ENCODE results near the gene RABGAP1. TPM values are rescaled to one million over a fixed set of nuclear protein-coding genes. Genes with fewer than 3 reads are reported as not detected.

The RABGAP1 gene
- polyA plus RNA-seq, 1 donor from 2014 or later, result 67.8 TPM

DNA sequence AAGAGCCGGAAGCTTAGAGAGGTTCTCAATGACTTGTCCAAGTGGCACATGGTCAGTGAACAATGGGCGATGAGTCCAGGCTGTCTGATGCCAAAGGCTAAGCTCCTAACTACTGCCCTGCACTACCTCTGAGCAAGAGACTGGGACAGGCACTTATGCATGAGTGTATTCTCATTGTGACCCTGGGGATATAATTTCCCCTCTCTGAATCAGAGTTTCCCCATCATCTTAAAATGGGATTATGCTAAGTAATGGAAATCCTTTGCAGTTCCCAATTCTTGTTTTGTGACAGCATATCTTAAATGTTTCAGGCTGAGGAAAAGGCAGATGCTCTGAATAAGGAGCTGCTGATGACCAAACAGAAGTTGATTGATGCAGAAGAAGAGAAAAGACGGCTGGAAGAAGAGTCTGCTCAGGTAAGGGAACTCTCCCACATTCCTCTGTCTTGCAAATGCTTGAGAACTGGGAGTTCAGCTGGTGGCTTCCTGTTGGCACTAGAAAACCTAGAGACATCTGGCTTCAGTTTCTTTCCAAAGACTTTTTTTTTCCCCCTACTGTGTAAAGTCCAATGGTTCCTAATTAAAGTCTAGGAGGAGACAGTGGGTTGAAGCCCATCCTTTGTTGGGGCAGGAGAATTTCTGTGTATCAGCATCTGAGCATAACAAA, 156.7 kb downstream of the RABGAP1 start:
- no peaks in the 10 kb centered on the region for H3K79me2 ChIP-seq (replicated peaks; ENCODE audit: insufficient read depth, low read length)
- H3K4me2 ChIP-seq (ENCODE audit: low read length), result no peak overlapping the region
- no peak overlapping the region for H3K4me3 ChIP-seq (ENCODE audit: low read length)
- no peak overlapping the region for H3K9ac ChIP-seq (ENCODE audit: low read length)
- peaks cover 29% of the 10 kb centered on the region for H3K36me3 ChIP-seq (ENCODE audit: insufficient read depth, low read length)
- H4K20me1 ChIP-seq (ENCODE audit: insufficient read depth), result no peaks in the 10 kb centered on the region
- H3K27me3 ChIP-seq (ENCODE audit: insufficient read depth, low read depth, low read length), result no peaks in the 10 kb centered on the region
- H3K9me3 ChIP-seq (ENCODE audit: low read length), result no peaks in the 10 kb centered on the region
- H3K9me2 ChIP-seq (ENCODE audit: insufficient read depth, low read length), result no peaks in the 10 kb centered on the region
- TF ChIP-seq POLR2AphosphoS5 (IDR thresholded peaks at IDR 0.05) (no peak), TAF1 (IDR thresholded peaks at IDR 0.05; ENCODE audit: low read depth) (no peak), EZH2 (IDR thresholded peaks at IDR 0.05; ENCODE audit: borderline replicate concordance, insufficient read depth, low read length, poor library complexity, severe bottlenecking) (no peak), EP300 (conservative IDR thresholded peaks at IDR 0.05; ENCODE audit: poor library complexity, severe bottlenecking) (no peak), RAD21 (conservative IDR thresholded peaks at IDR 0.05) (no peak), SMC3 (conservative IDR thresholded peaks at IDR 0.05; ENCODE audit: poor library complexity) (no peak), MXI1 (conservative IDR thresholded peaks at IDR 0.05; ENCODE audit: poor library complexity, severe bottlenecking) (no peak)
- TF ChIP-seq, protein P1, sequence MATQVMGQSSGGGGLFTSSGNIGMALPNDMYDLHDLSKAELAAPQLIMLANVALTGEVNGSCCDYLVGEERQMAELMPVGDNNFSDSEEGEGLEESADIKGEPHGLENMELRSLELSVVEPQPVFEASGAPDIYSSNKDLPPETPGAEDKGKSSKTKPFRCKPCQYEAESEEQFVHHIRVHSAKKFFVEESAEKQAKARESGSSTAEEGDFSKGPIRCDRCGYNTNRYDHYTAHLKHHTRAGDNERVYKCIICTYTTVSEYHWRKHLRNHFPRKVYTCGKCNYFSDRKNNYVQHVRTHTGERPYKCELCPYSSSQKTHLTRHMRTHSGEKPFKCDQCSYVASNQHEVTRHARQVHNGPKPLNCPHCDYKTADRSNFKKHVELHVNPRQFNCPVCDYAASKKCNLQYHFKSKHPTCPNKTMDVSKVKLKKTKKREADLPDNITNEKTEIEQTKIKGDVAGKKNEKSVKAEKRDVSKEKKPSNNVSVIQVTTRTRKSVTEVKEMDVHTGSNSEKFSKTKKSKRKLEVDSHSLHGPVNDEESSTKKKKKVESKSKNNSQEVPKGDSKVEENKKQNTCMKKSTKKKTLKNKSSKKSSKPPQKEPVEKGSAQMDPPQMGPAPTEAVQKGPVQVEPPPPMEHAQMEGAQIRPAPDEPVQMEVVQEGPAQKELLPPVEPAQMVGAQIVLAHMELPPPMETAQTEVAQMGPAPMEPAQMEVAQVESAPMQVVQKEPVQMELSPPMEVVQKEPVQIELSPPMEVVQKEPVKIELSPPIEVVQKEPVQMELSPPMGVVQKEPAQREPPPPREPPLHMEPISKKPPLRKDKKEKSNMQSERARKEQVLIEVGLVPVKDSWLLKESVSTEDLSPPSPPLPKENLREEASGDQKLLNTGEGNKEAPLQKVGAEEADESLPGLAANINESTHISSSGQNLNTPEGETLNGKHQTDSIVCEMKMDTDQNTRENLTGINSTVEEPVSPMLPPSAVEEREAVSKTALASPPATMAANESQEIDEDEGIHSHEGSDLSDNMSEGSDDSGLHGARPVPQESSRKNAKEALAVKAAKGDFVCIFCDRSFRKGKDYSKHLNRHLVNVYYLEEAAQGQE (IDR thresholded peaks at IDR 0.05; ENCODE audit: borderline replicate concordance), result no peak
- TF ChIP-seq, protein P2, sequence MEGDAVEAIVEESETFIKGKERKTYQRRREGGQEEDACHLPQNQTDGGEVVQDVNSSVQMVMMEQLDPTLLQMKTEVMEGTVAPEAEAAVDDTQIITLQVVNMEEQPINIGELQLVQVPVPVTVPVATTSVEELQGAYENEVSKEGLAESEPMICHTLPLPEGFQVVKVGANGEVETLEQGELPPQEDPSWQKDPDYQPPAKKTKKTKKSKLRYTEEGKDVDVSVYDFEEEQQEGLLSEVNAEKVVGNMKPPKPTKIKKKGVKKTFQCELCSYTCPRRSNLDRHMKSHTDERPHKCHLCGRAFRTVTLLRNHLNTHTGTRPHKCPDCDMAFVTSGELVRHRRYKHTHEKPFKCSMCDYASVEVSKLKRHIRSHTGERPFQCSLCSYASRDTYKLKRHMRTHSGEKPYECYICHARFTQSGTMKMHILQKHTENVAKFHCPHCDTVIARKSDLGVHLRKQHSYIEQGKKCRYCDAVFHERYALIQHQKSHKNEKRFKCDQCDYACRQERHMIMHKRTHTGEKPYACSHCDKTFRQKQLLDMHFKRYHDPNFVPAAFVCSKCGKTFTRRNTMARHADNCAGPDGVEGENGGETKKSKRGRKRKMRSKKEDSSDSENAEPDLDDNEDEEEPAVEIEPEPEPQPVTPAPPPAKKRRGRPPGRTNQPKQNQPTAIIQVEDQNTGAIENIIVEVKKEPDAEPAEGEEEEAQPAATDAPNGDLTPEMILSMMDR (IDR thresholded peaks at IDR 0.05; ENCODE audit: poor library complexity, severe bottlenecking), result no peak
- no peak overlapping the region for H2AFZ ChIP-seq (ENCODE audit: low read depth, low read length)
- no peak overlapping the region for H3K27ac ChIP-seq (ENCODE audit: low read length)
- no peaks in the 10 kb centered on the region for H3F3A ChIP-seq (ENCODE audit: insufficient read depth, low read length, poor library complexity, severe bottlenecking)

DNA sequence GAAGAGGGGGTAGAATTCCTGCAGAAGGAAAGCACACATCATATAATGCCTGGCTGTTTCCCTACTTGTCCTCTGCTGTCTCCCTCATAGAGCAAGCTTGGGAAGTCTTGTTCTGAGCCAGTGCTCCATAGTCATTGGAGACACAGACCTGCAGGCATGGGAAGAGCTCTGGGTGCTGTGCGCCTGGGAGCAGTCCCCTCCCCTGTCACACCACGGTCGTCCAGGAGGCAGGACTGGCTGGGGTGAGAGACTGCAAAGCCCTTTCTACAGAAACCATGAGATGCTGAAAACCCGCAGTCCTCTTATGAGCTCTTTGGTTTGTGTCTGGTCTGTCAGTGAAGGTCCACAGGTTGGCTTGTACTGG, 157.3 kb downstream of the RABGAP1 start:
- no peaks in the 10 kb centered on the region for H3F3A ChIP-seq (ENCODE audit: insufficient read depth, low read length, poor library complexity, severe bottlenecking)
- H3K36me3 ChIP-seq (ENCODE audit: insufficient read depth, low read length), result peaks cover 29% of the 10 kb centered on the region
- H3K9me2 ChIP-seq (ENCODE audit: insufficient read depth, low read length), result no peaks in the 10 kb centered on the region
- no peak overlapping the region for H3K4me3 ChIP-seq (ENCODE audit: low read length)
- TF ChIP-seq EZH2 (IDR thresholded peaks at IDR 0.05; ENCODE audit: borderline replicate concordance, insufficient read depth, low read length, poor library complexity, severe bottlenecking) (no peak), MXI1 (conservative IDR thresholded peaks at IDR 0.05; ENCODE audit: poor library complexity, severe bottlenecking) (no peak), RAD21 (conservative IDR thresholded peaks at IDR 0.05) (no peak), POLR2AphosphoS5 (IDR thresholded peaks at IDR 0.05) (no peak), TAF1 (IDR thresholded peaks at IDR 0.05; ENCODE audit: low read depth) (no peak), EP300 (conservative IDR thresholded peaks at IDR 0.05; ENCODE audit: poor library complexity, severe bottlenecking) (no peak), SMC3 (conservative IDR thresholded peaks at IDR 0.05; ENCODE audit: poor library complexity) (no peak)
- TF ChIP-seq, protein P1 (IDR thresholded peaks at IDR 0.05; ENCODE audit: borderline replicate concordance), result no peak
- TF ChIP-seq, protein P2 (IDR thresholded peaks at IDR 0.05; ENCODE audit: poor library complexity, severe bottlenecking), result no peak
- no peaks in the 10 kb centered on the region for H4K20me1 ChIP-seq (ENCODE audit: insufficient read depth)
- no peak overlapping the region for H3K4me2 ChIP-seq (ENCODE audit: low read length)
- H3K9me3 ChIP-seq (ENCODE audit: low read length), result no peaks in the 10 kb centered on the region
- H3K27me3 ChIP-seq (ENCODE audit: insufficient read depth, low read depth, low read length), result no peaks in the 10 kb centered on the region
- H3K79me2 ChIP-seq (replicated peaks; ENCODE audit: insufficient read depth, low read length), result no peaks in the 10 kb centered on the region
- H2AFZ ChIP-seq (ENCODE audit: low read depth, low read length), result no peak overlapping the region
- no peak overlapping the region for H3K9ac ChIP-seq (ENCODE audit: low read length)
- no peak overlapping the region for H3K27ac ChIP-seq (ENCODE audit: low read length)

Data from neural cell (in vitro differentiated cells).